ENCODE data around the gene ANKFN1.

DNA sequence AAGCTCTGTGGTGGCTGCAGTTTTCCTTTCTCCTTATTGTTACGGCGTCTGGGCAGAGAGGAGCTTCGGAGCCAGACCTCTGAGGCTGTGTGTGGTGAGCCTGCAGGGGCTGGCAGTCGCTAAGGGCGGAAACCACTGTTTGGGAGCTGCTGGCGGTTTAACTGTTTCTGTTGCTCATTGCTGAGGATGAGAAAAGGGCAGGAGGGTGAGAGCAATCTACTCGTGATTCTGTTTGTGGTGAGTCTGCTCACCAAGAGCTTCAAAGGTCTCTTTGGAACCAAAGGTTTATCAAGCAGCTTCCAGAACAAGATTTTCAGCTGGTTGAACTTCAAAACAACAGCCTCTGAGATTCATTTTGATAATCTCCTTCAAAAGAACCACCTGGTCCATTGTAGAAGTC is 143.9 kb downstream of the ANKFN1 start:
- TF ChIP-seq, protein P1, sequence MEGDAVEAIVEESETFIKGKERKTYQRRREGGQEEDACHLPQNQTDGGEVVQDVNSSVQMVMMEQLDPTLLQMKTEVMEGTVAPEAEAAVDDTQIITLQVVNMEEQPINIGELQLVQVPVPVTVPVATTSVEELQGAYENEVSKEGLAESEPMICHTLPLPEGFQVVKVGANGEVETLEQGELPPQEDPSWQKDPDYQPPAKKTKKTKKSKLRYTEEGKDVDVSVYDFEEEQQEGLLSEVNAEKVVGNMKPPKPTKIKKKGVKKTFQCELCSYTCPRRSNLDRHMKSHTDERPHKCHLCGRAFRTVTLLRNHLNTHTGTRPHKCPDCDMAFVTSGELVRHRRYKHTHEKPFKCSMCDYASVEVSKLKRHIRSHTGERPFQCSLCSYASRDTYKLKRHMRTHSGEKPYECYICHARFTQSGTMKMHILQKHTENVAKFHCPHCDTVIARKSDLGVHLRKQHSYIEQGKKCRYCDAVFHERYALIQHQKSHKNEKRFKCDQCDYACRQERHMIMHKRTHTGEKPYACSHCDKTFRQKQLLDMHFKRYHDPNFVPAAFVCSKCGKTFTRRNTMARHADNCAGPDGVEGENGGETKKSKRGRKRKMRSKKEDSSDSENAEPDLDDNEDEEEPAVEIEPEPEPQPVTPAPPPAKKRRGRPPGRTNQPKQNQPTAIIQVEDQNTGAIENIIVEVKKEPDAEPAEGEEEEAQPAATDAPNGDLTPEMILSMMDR (IDR thresholded peaks at IDR 0.05): no peak
- TF ChIP-seq POLR2A (IDR thresholded peaks at IDR 0.05) (no peak), POLR2AphosphoS5 (IDR thresholded peaks at IDR 0.05) (no peak)
